Peyer's patch (tissue), 4 donors: Measurements from ENCODE around the gene IAH1. TPM values are rescaled to one million over a fixed set of nuclear protein-coding genes. Genes with fewer than 3 reads are reported as not detected.

Experiments
- DNase-seq, 3 donors: peaks; one replicate each; pipeline ENCODE4 v3.0.0-alpha.2; 2017 to 2019
- H3K27ac ChIP-seq, 4 donors: fragments of 200-600 bp; sonication (generic); one replicate each; pipeline ENCODE4 v1.5.1; 2016 to 2019
- H3K27me3 ChIP-seq, 2 donors: fragments of 200-600 bp; sonication (generic); one replicate each; pipeline ENCODE4 v1.5.1; 2019
- H3K36me3 ChIP-seq, 3 donors: fragments of 200-600 bp; sonication (generic); one replicate each; pipeline ENCODE4 v1.5.1; 2016 to 2019
- H3K4me1 ChIP-seq, 4 donors: fragments of 200-600 bp; sonication (generic); one replicate each; pipeline ENCODE4 v1.5.1; 2016 to 2019
- H3K4me3 ChIP-seq, 4 donors: fragments of 200-600 bp; sonication (generic); 1 replicate in 3 of 4; 2 replicates in 1 of 4; pipeline ENCODE4 v1.5.1; 2016 to 2019; ENCODE audit warnings: mild to moderate bottlenecking in 1 of 4
- H3K9me3 ChIP-seq, 4 donors: fragments of 200-600 bp; sonication (generic); one replicate each; pipeline ENCODE4 v1.5.1; 2016 to 2019; ENCODE audit warnings: mild to moderate bottlenecking in 1 of 4
- CTCF ChIP-seq, 6 experiments: fragments of 450-650 bp in 4 of 6; fragments of 200-600 bp in 2 of 6; sonication (generic) in 1 of 6; IDR thresholded peaks; one replicate each; pipeline ENCODE4 v1.5.1; 2017 to 2019; ENCODE audit warnings: antibody characterized with exemption in 6 of 6, mild to moderate bottlenecking in 3 of 6, moderate library complexity in 1 of 6
- POLR2A ChIP-seq, 2 donors: fragments of 450-650 bp; IDR thresholded peaks; one replicate each; pipeline ENCODE4 v1.5.1; 2017; ENCODE audit warnings: antibody characterized with exemption in 2 of 2, mild to moderate bottlenecking in 2 of 2, moderate library complexity in 2 of 2
- total RNA-seq, 4 donors: library from RNA; depleted of rRNA; stranded (reverse); fragments of >200 nt; gene quantifications; one replicate each; pipeline ENCODE4 v1.1.0, GENCODE V29; 2016

IAH1 gene
- total RNA-seq, 4 donors from 2014 or later: 39.2 to 59.4 (median 43.5) TPM

DNA sequence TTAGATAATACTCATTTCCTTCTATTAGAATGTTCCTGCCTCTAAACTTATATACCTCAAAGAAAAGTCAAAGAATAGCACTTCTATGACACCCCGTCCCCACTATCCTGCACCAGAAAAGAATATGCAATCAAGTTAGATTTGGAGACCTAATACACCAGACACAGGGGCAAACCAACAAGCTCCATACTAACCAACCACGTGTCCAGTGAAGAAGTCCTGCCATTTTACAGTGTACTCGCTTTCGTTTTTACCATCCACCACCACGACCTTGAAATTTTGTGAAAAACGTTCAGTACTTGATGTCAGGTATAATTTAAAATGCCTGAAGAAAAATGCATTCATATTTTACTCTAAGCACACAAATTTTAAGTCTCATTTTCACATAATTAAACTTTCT lies 62.2 kb downstream of the IAH1 start:
- TF ChIP-seq CTCF (IDR thresholded peaks at IDR 0.05) (no peak), POLR2A (IDR thresholded peaks at IDR 0.05) (no peak)
- Histone ChIP-seq H3K9me3 (no peaks in the 10 kb centered on the region), H3K4me3 (no peak overlapping the region), H3K4me1 (no peaks in the 10 kb centered on the region), H3K36me3 (peaks cover 0 to 30% (median 0%) of the 10 kb centered on the region in 3 donors), H3K27me3 (no peaks in the 10 kb centered on the region), H3K27ac (no peak overlapping the region)
- no peak for DNase-seq

DNA sequence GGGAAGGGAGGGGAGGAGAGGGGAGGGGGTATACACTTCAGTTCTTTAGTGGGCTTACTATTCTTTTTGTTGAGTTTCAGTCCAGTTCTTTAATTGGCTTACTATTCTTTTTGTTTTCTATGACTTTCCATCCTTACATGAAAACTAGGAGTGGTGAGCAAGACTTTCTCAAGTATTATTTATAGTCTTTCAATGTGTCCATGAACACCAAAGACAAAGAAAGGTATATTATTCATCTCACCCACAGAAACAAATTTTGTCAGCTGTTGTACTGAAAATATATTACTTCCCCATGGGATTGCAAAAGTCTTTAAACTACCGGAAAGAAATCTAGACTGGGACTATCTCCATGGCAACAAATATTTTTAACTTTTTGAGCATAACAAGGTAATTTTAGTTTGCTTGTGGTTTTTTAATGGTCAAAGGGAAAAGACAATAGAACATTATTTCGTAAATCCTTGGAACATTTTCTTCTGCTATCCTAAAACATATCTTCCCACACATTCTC lies 63.7 kb downstream of the IAH1 start:
- Histone ChIP-seq H3K27ac (peak overlapping the region in 1 of 4 donors; percentile 57), H3K4me1 (no peaks in the 10 kb centered on the region), H3K4me3 (no peak overlapping the region), H3K27me3 (no peaks in the 10 kb centered on the region), H3K36me3 (peaks cover 0 to 22% (median 0%) of the 10 kb centered on the region in 3 donors), H3K9me3 (no peaks in the 10 kb centered on the region)
- no peak for TF ChIP-seq POLR2A (IDR thresholded peaks at IDR 0.05)
- no peak for TF ChIP-seq CTCF (IDR thresholded peaks at IDR 0.05)
- DNase-seq: no peak

Other genes starting within 250 kb of the IAH1 start
- gene ITGB1BP1, start 51.0 kb upstream of the IAH1 start, total RNA-seq: 10 to 100 TPM; 22.8 to 46.2 (median 29.2) TPM
- 10 to 100 TPM; 20.1 to 57.8 (median 32.0) TPM for gene CPSF3, start 50.9 kb upstream of the IAH1 start, total RNA-seq
- 10 to 100 TPM; 10.5 to 45.4 (median 21.0) TPM for gene ADAM17, start 81.3 kb downstream of the IAH1 start, total RNA-seq
- gene YWHAQ, start 156.4 kb downstream of the IAH1 start, total RNA-seq: 100 to 1,000 TPM in 3 of 4 donors, 10 to 100 TPM in 1; 76.9 to 155 (median 114) TPM